ENCODE measurements around the gene LZTS2.
A peak's percentile ranks its signal among the peaks of the same experiment; 100 is the strongest.

Gene LZTS2

GRCh38 chr10:100968062-100968736, 31.4 kb upstream of the LZTS2 start:
- no peak for TF ChIP-seq CTCF (conservative IDR thresholded peaks at IDR 0.05)
- H3K27ac ChIP-seq, result no peak overlapping the region

DNA sequence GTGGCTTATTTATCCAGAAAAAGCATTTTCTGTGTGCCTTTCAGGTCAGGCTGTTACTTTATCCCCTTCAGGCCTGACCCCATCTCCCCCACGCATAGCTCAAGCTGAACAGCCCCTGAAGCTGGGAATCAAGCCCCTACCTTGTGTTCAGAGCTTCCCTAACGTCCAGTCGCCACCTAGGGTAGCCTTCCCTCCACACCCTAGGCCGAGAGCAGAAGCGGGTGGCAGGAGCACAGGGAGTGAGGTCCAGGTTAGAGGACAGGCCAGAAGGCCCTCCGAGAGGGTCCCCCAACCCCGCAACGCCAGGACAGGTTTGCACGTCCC, 30.8 kb upstream of the LZTS2 start:
- TF ChIP-seq CTCF (conservative IDR thresholded peaks at IDR 0.05), result no peak
- no peak overlapping the region for H3K27ac ChIP-seq

DNA sequence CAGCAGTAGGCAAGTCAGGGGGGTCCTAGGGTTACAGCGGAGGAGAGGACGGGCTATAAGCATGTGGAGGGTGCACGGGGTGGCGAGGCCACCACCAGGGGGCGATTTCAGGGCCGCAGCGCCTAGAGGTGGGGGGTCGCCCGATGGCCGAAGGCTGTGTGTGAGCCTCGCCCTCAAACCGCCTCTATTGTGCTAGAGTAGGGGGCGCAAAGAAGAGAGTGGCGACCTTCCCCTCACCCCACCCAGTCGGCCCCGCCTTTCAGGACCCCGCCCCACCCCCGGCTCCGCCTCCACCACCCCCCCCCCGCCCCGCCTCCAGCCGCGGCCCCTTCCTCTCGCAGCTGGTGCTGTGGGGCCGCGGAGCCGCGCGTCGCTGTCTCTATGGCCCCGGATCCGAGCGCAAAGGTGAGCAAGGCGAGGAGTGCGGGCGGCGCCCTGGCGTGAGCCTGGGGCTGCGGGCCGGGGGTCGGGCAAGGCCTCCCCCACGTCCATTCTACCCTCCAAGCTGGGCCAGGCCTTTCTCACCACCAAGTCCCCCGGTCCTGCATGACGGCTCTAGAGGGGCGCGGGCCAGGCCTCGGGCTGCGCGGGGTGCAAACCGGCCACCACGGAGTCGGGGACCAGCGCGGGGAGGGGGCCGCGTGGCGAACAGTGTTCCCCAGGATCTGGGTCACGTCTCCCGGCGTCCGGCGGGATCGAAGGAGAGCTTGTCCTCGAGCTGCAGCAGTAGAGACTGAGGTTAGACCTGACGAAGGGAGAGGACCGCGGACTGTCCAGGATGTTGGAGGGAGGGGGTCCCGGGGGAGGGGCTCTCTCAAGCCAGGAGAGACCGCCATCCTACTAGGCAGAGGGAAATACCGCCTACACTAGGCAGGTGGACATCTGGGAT, 30.2 kb upstream of the LZTS2 start, which contains the start of gene SEMA4G:
SEMA4G (plus strand) TSS at position 318 of the 889 bp plus-strand sequence. CDS start 3,409 bp downstream, outside the sequence.
- TF ChIP-seq CTCF (conservative IDR thresholded peaks at IDR 0.05), result peak; percentile 36; the same call in 1 of the 2 replicates
- no peak within 1 kb of the TSS for H3K27ac ChIP-seq

- TF ChIP-seq CTCF (conservative IDR thresholded peaks at IDR 0.05), result no peak
- no peak overlapping the region for H3K27ac ChIP-seq
Observed at GRCh38 chr10:100970076-100970913, 29.3 kb upstream of the LZTS2 start.

DNA sequence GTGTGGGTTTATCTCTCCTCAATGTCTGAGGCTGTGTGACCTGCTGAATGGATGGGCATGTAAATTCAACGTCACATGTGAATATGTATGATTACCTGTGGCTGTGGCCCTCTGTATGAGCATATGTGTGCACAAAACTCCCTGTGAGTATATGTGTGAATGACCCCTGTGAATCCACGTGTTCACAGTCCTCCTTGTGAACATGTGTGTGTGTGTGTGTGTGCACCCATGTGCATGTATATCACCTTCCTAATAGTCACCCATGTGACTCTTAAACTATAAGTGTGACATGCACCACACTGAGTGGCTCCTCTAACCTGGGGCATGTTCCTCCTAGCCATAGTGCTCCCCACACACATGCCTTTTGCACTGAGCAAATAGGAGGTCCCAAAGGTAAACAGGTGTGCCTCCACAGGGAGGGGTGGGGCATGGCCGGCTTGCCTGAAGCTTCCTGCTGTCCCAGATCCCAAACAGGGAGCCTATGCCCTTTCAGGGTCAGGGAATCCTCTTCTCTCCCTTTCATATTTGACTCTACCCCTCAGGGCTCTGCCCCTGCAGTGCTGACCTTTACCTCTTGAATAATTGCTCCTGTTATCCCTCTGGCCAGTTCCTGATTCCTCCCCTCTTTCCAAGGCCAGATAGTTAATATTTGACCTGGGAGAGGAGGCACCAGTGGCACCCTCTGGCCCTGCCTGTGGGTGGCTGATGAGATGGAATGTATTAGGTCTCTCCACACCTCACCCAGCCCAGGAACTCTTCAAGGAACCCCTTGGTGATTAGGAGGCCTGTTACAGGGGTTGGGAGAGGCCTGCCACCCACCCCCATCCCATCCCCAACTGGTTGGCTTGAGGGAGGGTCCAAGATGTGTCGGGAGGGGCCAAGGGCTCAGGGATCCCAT, 28.4 kb upstream of the LZTS2 start:
- H3K27ac ChIP-seq, result no peak overlapping the region
- TF ChIP-seq CTCF (conservative IDR thresholded peaks at IDR 0.05), result no peak

GRCh38 chr10:100972115-100972903, 27.3 kb upstream of the LZTS2 start:
- TF ChIP-seq CTCF (conservative IDR thresholded peaks at IDR 0.05), result no peak
- H3K27ac ChIP-seq, result no peak overlapping the region
